ENCODE data around the gene IPPK.
A peak's percentile ranks its signal among the peaks of the same experiment; 100 is the strongest.

IPPK gene

DNA sequence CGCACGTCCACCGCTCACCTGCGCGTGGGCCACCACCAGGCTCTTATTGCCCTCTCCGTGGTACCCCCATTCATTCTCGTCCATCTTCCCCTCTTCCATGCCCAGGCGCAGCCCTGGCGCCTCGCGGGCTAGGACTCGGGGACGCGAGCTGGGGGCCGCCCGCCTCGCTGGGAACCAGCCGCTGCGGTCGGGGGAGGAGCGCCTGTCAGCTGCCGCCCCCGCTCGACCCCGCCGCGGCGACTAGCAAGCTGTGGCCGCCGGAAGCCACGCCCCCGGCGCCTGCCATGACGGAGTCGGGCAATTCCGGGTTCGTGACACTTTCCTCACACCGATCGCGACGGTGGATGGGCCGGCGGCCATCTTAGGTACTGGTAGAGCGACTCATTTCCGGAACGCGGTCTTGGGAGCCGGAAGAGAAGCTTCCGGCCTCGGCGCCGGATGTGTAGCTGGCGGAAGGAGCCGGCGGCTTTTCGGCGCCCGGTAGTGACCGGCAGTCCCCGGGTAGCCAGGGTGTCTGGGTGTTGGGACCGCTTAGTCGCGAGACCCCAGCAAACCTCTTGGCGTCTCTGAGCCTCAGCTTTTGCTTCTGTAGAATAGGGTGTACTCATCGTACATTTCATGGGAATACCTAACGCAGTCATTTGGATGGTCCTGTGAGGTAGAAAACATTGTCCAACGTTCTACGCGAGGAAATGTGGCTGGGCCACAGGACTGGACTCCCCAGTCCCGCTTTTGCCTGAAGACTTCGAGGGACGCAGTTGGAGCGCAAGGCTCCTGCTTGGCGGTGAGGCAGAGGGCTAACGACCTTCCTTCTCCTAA, at the start of gene IPPK (continued):
- TF ChIP-seq, protein P1, sequence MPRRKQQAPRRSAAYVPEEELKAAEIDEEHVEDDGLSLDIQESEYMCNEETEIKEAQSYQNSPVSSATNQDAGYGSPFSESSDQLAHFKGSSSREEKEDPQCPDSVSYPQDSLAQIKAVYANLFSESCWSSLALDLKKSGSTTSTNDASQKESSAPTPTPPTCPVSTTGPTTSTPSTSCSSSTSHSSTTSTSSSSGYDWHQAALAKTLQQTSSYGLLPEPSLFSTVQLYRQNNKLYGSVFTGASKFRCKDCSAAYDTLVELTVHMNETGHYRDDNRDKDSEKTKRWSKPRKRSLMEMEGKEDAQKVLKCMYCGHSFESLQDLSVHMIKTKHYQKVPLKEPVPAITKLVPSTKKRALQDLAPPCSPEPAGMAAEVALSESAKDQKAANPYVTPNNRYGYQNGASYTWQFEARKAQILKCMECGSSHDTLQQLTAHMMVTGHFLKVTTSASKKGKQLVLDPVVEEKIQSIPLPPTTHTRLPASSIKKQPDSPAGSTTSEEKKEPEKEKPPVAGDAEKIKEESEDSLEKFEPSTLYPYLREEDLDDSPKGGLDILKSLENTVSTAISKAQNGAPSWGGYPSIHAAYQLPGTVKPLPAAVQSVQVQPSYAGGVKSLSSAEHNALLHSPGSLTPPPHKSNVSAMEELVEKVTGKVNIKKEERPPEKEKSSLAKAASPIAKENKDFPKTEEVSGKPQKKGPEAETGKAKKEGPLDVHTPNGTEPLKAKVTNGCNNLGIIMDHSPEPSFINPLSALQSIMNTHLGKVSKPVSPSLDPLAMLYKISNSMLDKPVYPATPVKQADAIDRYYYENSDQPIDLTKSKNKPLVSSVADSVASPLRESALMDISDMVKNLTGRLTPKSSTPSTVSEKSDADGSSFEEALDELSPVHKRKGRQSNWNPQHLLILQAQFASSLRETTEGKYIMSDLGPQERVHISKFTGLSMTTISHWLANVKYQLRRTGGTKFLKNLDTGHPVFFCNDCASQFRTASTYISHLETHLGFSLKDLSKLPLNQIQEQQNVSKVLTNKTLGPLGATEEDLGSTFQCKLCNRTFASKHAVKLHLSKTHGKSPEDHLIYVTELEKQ (tag by site-specific recombination; IDR thresholded peaks at IDR 0.05; ENCODE audit: borderline replicate concordance): no peak
- no peak for TF ChIP-seq ZNF350 (tag by site-specific recombination; IDR thresholded peaks at IDR 0.05)
- no peak for TF ChIP-seq ZNF670 (tag by site-specific recombination; IDR thresholded peaks at IDR 0.05; ENCODE audit: low read depth)
- TF ChIP-seq, protein P2, sequence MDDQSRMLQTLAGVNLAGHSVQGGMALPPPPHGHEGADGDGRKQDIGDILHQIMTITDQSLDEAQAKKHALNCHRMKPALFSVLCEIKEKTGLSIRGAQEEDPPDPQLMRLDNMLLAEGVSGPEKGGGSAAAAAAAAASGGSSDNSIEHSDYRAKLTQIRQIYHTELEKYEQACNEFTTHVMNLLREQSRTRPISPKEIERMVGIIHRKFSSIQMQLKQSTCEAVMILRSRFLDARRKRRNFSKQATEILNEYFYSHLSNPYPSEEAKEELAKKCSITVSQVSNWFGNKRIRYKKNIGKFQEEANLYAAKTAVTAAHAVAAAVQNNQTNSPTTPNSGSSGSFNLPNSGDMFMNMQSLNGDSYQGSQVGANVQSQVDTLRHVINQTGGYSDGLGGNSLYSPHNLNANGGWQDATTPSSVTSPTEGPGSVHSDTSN (CRISPR knock-in tag; IDR thresholded peaks at IDR 0.05): 0 out of 2 replicates have a peak, but pooled peaks have one; percentile 74
- no peak for TF ChIP-seq ZNF138 (tag by site-specific recombination; IDR thresholded peaks at IDR 0.05; ENCODE audit: borderline replicate concordance)
- TF ChIP-seq ZNF791 (tag by site-specific recombination; IDR thresholded peaks at IDR 0.05): no peak
- TF ChIP-seq, protein P3, sequence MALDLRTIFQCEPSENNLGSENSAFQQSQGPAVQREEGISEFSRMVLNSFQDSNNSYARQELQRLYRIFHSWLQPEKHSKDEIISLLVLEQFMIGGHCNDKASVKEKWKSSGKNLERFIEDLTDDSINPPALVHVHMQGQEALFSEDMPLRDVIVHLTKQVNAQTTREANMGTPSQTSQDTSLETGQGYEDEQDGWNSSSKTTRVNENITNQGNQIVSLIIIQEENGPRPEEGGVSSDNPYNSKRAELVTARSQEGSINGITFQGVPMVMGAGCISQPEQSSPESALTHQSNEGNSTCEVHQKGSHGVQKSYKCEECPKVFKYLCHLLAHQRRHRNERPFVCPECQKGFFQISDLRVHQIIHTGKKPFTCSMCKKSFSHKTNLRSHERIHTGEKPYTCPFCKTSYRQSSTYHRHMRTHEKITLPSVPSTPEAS (tag by site-specific recombination; IDR thresholded peaks at IDR 0.05): no peak
- 0 out of 2 replicates have a peak, but pooled peaks have one; percentile 29 for TF ChIP-seq EGR2 (tag by site-specific recombination; IDR thresholded peaks at IDR 0.05; ENCODE audit: low read depth)
- TF ChIP-seq ZNF112 (tag by site-specific recombination; IDR thresholded peaks at IDR 0.05): no peak
- no peak for TF ChIP-seq ZNF211 (tag by site-specific recombination; IDR thresholded peaks at IDR 0.05; ENCODE audit: low read depth)
- TF ChIP-seq ZFP3 (tag by site-specific recombination; IDR thresholded peaks at IDR 0.05; ENCODE audit: low read depth): no peak
- TF ChIP-seq ZBTB8A (tag by site-specific recombination; IDR thresholded peaks at IDR 0.05): 0 out of 2 replicates have a peak, but pooled peaks have one; percentile 9
- TF ChIP-seq PRDM1 (tag by site-specific recombination; IDR thresholded peaks at IDR 0.05): no peak
- peak; percentile 80 for TF ChIP-seq ZEB2 (tag by site-specific recombination; IDR thresholded peaks at IDR 0.05)
- TF ChIP-seq, protein P4, sequence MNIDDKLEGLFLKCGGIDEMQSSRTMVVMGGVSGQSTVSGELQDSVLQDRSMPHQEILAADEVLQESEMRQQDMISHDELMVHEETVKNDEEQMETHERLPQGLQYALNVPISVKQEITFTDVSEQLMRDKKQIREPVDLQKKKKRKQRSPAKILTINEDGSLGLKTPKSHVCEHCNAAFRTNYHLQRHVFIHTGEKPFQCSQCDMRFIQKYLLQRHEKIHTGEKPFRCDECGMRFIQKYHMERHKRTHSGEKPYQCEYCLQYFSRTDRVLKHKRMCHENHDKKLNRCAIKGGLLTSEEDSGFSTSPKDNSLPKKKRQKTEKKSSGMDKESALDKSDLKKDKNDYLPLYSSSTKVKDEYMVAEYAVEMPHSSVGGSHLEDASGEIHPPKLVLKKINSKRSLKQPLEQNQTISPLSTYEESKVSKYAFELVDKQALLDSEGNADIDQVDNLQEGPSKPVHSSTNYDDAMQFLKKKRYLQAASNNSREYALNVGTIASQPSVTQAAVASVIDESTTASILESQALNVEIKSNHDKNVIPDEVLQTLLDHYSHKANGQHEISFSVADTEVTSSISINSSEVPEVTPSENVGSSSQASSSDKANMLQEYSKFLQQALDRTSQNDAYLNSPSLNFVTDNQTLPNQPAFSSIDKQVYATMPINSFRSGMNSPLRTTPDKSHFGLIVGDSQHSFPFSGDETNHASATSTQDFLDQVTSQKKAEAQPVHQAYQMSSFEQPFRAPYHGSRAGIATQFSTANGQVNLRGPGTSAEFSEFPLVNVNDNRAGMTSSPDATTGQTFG (tag by site-specific recombination; IDR thresholded peaks at IDR 0.05; ENCODE audit: borderline replicate concordance): no peak
- no peak for TF ChIP-seq ZNF10 (tag by site-specific recombination; IDR thresholded peaks at IDR 0.05)
- no peak for TF ChIP-seq RBAK (tag by site-specific recombination; IDR thresholded peaks at IDR 0.05)
- TF ChIP-seq, protein P5, sequence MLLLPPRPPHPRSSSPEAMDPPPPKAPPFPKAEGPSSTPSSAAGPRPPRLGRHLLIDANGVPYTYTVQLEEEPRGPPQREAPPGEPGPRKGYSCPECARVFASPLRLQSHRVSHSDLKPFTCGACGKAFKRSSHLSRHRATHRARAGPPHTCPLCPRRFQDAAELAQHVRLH (tag by site-specific recombination; IDR thresholded peaks at IDR 0.05): peak; percentile 85
- no peak for TF ChIP-seq ZNF248 (tag by site-specific recombination; IDR thresholded peaks at IDR 0.05)
- TF ChIP-seq, protein P6, sequence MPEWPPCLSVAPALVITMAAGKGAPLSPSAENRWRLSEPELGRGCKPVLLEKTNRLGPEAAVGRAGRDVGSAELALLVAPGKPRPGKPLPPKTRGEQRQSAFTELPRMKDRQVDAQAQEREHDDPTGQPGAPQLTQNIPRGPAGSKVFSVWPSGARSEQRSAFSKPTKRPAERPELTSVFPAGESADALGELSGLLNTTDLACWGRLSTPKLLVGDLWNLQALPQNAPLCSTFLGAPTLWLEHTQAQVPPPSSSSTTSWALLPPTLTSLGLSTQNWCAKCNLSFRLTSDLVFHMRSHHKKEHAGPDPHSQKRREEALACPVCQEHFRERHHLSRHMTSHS (tag by site-specific recombination; IDR thresholded peaks at IDR 0.05): no peak
- no peak for TF ChIP-seq OSR2 (tag by site-specific recombination; IDR thresholded peaks at IDR 0.05)
- no peak for TF ChIP-seq ZNF157 (tag by site-specific recombination; IDR thresholded peaks at IDR 0.05)
- TF ChIP-seq, protein P7, sequence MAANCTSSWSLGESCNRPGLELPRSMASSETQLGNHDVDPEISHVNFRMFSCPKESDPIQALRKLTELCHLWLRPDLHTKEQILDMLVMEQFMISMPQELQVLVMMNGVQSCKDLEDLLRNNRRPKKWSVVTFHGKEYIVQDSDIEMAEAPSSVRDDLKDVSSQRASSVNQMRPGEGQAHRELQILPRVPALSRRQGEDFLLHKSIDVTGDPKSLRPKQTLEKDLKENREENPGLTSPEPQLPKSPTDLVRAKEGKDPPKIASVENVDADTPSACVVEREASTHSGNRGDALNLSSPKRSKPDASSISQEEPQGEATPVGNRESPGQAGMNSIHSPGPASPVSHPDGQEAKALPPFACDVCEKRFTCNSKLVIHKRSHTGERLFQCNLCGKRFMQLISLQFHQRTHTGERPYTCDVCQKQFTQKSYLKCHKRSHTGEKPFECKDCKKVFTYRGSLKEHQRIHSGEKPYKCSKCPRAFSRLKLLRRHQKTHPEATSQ (tag by site-specific recombination; IDR thresholded peaks at IDR 0.05): no peak
- TF ChIP-seq ZNF133 (tag by site-specific recombination; IDR thresholded peaks at IDR 0.05): no peak
- TF ChIP-seq ZNF560 (tag by site-specific recombination; IDR thresholded peaks at IDR 0.05; ENCODE audit: borderline replicate concordance): no peak
- TF ChIP-seq ZNF324 (tag by site-specific recombination; IDR thresholded peaks at IDR 0.05): no peak
- TF ChIP-seq ZNF596 (tag by site-specific recombination; IDR thresholded peaks at IDR 0.05): no peak
- no peak for TF ChIP-seq ZNF558 (tag by site-specific recombination; IDR thresholded peaks at IDR 0.05)
- TF ChIP-seq ZNF423 (tag by site-specific recombination; IDR thresholded peaks at IDR 0.05): no peak

Measured in HEK293 (cell line).